ENCODE data around the gene CFAP77.

Gene CFAP77

GRCh38 chr9:132500193-132500592, 90.2 kb downstream of the CFAP77 start:
- Histone ChIP-seq H3K4me2 (no peak overlapping the region), H3K9ac (no peak overlapping the region), H4K20me1 (ENCODE audit: insufficient read depth) (no peaks in the 10 kb centered on the region), H3K79me2 (ENCODE audit: insufficient read depth, low read depth) (no peaks in the 10 kb centered on the region), H3K27ac (no peak overlapping the region), H2AFZ (ENCODE audit: low read depth) (no peak overlapping the region), H3K36me3 (ENCODE audit: insufficient read depth) (no peaks in the 10 kb centered on the region), H3K4me3 (IDR thresholded peaks at IDR 0.05; ENCODE audit: insufficient read depth, low read depth, low read length) (no peak overlapping the region), H3K27me3 (ENCODE audit: insufficient read depth, low read depth) (peaks cover 18% of the 10 kb centered on the region), H3K4me1 (ENCODE audit: low read depth, poor library complexity, severe bottlenecking) (no peaks in the 10 kb centered on the region)
- TF ChIP-seq CTCF (conservative IDR thresholded peaks at IDR 0.05; ENCODE audit: low read depth, low read length), result no peak

GRCh38 chr9:132502480-132502879, 92.5 kb downstream of the CFAP77 start:
- Histone ChIP-seq H3K4me1 (ENCODE audit: low read depth, poor library complexity, severe bottlenecking) (no peaks in the 10 kb centered on the region), H4K20me1 (ENCODE audit: insufficient read depth) (no peaks in the 10 kb centered on the region), H2AFZ (ENCODE audit: low read depth) (no peak overlapping the region), H3K79me2 (ENCODE audit: insufficient read depth, low read depth) (no peaks in the 10 kb centered on the region), H3K9ac (no peak overlapping the region), H3K4me2 (no peak overlapping the region), H3K4me3 (IDR thresholded peaks at IDR 0.05; ENCODE audit: insufficient read depth, low read depth, low read length) (no peak overlapping the region), H3K27me3 (ENCODE audit: insufficient read depth, low read depth) (peaks cover 21% of the 10 kb centered on the region), H3K27ac (no peak overlapping the region), H3K36me3 (ENCODE audit: insufficient read depth) (no peaks in the 10 kb centered on the region)
- TF ChIP-seq CTCF (conservative IDR thresholded peaks at IDR 0.05; ENCODE audit: low read depth, low read length), result no peak

- no peak overlapping the region for H3K4me3 ChIP-seq (IDR thresholded peaks at IDR 0.05; ENCODE audit: insufficient read depth, low read depth, low read length)
- H3K27me3 ChIP-seq (ENCODE audit: insufficient read depth, low read depth), result peaks cover 21% of the 10 kb centered on the region
- no peak overlapping the region for H2AFZ ChIP-seq (ENCODE audit: low read depth)
- H3K4me2 ChIP-seq, result no peak overlapping the region
- no peaks in the 10 kb centered on the region for H3K36me3 ChIP-seq (ENCODE audit: insufficient read depth)
- H3K27ac ChIP-seq, result no peak overlapping the region
- H3K9ac ChIP-seq, result no peak overlapping the region
- H3K79me2 ChIP-seq (ENCODE audit: insufficient read depth, low read depth), result no peaks in the 10 kb centered on the region
- no peaks in the 10 kb centered on the region for H4K20me1 ChIP-seq (ENCODE audit: insufficient read depth)
- TF ChIP-seq CTCF (conservative IDR thresholded peaks at IDR 0.05; ENCODE audit: low read depth, low read length), result no peak
- no peaks in the 10 kb centered on the region for H3K4me1 ChIP-seq (ENCODE audit: low read depth, poor library complexity, severe bottlenecking)
Observed at GRCh38 chr9:132503116-132503515, 93.1 kb downstream of the CFAP77 start.

- Histone ChIP-seq H2AFZ (ENCODE audit: low read depth) (no peak overlapping the region), H3K27ac (no peak overlapping the region), H3K4me2 (no peak overlapping the region), H4K20me1 (ENCODE audit: insufficient read depth) (no peaks in the 10 kb centered on the region), H3K9ac (no peak overlapping the region), H3K4me3 (IDR thresholded peaks at IDR 0.05; ENCODE audit: insufficient read depth, low read depth, low read length) (no peak overlapping the region), H3K36me3 (ENCODE audit: insufficient read depth) (no peaks in the 10 kb centered on the region), H3K4me1 (ENCODE audit: low read depth, poor library complexity, severe bottlenecking) (no peaks in the 10 kb centered on the region), H3K27me3 (ENCODE audit: insufficient read depth, low read depth) (peaks cover 21% of the 10 kb centered on the region), H3K79me2 (ENCODE audit: insufficient read depth, low read depth) (no peaks in the 10 kb centered on the region)
- TF ChIP-seq CTCF (conservative IDR thresholded peaks at IDR 0.05; ENCODE audit: low read depth, low read length), result no peak
Observed at GRCh38 chr9:132504488-132504887, 94.5 kb downstream of the CFAP77 start.

Data from KMS-11 (cell line).